Omental fat pad (tissue), 4 donors: ENCODE data around the gene LTA. TPM values are rescaled to one million over a fixed set of nuclear protein-coding genes. Genes with fewer than 3 reads are reported as not detected.

Experiments used
- ATAC-seq: fragments of 150-250 bp; one replicate; pipeline ENCODE4 v1.9.1; 2016; ENCODE audit warnings: mild to moderate bottlenecking, moderate library complexity; ENCODE audit not compliant: low FRiP score
- DNase-seq: peaks from one replicate; pipeline ENCODE4 v3.0.0-alpha.2; 2019; ENCODE audit warnings: low spot score
- small RNA-seq: library from RNA; depleted of rRNA; stranded (forward); fragments of <200 nt; gene quantifications from one replicate; pipeline ENCODE3, GENCODE V24; 2016
- total RNA-seq, 4 donors: library from RNA; depleted of rRNA; stranded (reverse); fragments of >200 nt; gene quantifications; one replicate each; pipeline ENCODE4 v1.1.0, GENCODE V29; 2016
- TF ChIP-seq, protein P1 (sequence below), 3 donors: fragments of 450-650 bp; IDR thresholded peaks; one replicate each; pipeline ENCODE4 v1.5.1; 2016 to 2017; ENCODE audit warnings: antibody characterized with exemption in 3 of 3, mild to moderate bottlenecking in 3 of 3, moderate library complexity in 2 of 3

LTA gene
- total RNA-seq, 4 donors from 2014 or later = not detected

DNA sequence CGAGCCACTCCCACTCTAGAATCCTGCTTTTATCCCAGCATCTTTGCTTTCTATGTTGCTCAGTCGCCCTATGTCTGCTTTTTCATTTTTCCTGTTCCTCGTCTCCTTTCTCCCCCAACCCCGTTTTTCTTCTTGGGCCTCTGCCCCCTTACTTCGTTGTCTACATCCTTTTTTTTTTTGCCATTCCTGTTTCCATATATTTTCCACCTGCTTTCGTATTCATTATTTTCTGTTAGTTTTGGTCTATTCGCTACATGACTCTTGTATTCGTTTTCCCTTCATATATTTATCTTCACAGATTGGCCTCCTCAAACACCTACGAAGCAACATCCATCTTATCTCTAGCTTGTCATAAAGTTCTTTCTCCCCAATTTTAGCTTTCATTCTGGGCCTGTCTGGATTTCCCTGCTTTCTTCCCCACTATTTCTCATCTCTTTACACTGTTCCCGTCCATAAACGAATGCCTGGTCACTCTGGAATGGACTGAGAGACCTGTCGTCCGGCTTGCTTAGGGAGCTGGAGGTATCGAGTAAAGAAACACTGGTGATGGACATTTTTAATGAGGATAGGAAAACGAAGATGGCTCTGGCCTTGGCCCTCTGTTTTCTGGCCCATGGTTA lies 49.3 kb downstream of the LTA start:
- DNase-seq = no peak
- no peak for ATAC-seq
- TF ChIP-seq, protein P1, sequence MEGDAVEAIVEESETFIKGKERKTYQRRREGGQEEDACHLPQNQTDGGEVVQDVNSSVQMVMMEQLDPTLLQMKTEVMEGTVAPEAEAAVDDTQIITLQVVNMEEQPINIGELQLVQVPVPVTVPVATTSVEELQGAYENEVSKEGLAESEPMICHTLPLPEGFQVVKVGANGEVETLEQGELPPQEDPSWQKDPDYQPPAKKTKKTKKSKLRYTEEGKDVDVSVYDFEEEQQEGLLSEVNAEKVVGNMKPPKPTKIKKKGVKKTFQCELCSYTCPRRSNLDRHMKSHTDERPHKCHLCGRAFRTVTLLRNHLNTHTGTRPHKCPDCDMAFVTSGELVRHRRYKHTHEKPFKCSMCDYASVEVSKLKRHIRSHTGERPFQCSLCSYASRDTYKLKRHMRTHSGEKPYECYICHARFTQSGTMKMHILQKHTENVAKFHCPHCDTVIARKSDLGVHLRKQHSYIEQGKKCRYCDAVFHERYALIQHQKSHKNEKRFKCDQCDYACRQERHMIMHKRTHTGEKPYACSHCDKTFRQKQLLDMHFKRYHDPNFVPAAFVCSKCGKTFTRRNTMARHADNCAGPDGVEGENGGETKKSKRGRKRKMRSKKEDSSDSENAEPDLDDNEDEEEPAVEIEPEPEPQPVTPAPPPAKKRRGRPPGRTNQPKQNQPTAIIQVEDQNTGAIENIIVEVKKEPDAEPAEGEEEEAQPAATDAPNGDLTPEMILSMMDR (IDR thresholded peaks at IDR 0.05) = no peak

DNA sequence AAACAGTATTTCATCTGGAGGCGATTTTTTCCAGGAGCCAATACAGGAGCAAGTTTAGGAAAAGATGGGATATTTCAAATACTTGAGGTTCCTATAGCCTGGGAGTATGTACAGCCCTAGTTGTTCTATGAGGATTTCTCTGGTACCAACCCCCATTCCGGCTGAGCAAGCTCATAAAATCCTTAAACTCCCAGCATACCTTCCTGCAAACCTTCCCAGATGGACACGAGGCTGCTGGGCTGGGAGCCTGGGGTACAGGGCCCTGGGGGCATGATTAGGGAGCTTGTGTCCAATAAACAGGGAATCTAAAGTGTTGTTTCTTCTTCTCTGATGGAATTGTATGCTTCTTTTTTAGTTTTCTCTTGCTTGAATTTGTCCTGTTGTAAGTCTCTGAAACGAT lies 49.9 kb downstream of the LTA start:
- DNase-seq (no peak), ATAC-seq (no peak)
- TF ChIP-seq, protein P1 (IDR thresholded peaks at IDR 0.05) = no peak

DNA sequence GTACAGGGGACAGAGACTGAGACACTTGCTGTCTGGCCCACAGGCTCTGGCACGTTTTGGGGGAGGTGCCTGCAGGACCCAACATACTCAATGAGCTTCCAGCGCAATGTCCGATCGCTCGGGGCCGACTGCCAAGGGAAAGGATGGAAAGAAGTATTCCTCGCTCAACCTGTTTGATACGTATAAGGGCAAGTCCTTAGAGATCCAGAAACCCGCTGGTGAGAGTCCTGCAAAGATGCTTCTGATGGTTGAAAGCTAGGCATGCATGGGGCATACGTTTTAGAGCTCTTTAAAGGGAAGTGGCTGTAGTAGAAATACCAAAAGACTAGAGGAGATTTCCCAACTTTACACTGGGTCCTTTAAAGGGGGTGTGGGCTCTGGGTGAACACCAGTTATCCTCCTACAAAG lies 50.6 kb downstream of the LTA start:
- TF ChIP-seq, protein P1 (IDR thresholded peaks at IDR 0.05) = no peak
- ATAC-seq (no peak), DNase-seq (no peak)

Small RNA genes within 50 kb of the gene (small RNA-seq; reads per million reads assigned to genes)
- gene SNORA38 (7.0 reads per million, percentile 83 among the genes with 10 or more reads in this experiment), gene SNORD117 (423 reads per million, percentile 98 among the genes with 10 or more reads in this experiment), gene SNORD84 (not detected), gene UQCRHP1 (not detected)

Other genes with a start within 250 kb of the LTA start
- gene HLA-B, start 215.1 kb upstream of the LTA start, total RNA-seq = 1,000 to 10,000 TPM in 2 of 4 donors, 100 to 1,000 TPM in 2; 719 to 1,698 (median 1,160) TPM
- 10 to 100 TPM; 13.7 to 18.0 (median 16.6) TPM for gene MICA, start 168.7 kb upstream of the LTA start, total RNA-seq
- gene MICB, start 74.1 kb upstream of the LTA start, total RNA-seq = 1 to 10 TPM; 3.3 to 5.8 (median 5.8) TPM
- gene MCCD1, start 43.3 kb upstream of the LTA start, total RNA-seq = not detected
- 100 to 1,000 TPM; 244 to 322 (median 271) TPM for gene DDX39B, start 30.3 kb upstream of the LTA start, total RNA-seq
- 1 to 10 TPM in 2 of 4 donors, under 1 TPM in 1, not detected in 1; 0.74 to 2.6 (median 2.4) TPM for gene ATP6V1G2, start 25.7 kb upstream of the LTA start, total RNA-seq
- gene NFKBIL1, start 24.7 kb upstream of the LTA start, total RNA-seq = 10 to 100 TPM; 11.0 to 21.6 (median 16.3) TPM
- 1 to 10 TPM in 1 of 4 donors, under 1 TPM in 2, not detected in 1; 0.65 to 1.5 (median 0.96) TPM for gene TNF, start 3.3 kb downstream of the LTA start, total RNA-seq
- gene LTB, start 10.1 kb downstream of the LTA start, total RNA-seq = 1 to 10 TPM in 3 of 4 donors, under 1 TPM in 1; 0.72 to 5.5 (median 1.9) TPM
- gene LST1, start 14.0 kb downstream of the LTA start, total RNA-seq = 10 to 100 TPM; 16.3 to 34.2 (median 19.2) TPM
- not detected for gene NCR3, start 20.7 kb downstream of the LTA start, total RNA-seq
- 10 to 100 TPM; 57.3 to 95.1 (median 81.8) TPM for gene AIF1, start 42.9 kb downstream of the LTA start, total RNA-seq
- gene PRRC2A, start 48.4 kb downstream of the LTA start, total RNA-seq = 100 to 1,000 TPM in 1 of 4 donors, 10 to 100 TPM in 3; 44.8 to 111 (median 65.4) TPM
- 100 to 1,000 TPM; 137 to 231 (median 157) TPM for gene BAG6, start 80.4 kb downstream of the LTA start, total RNA-seq
- gene APOM, start 83.6 kb downstream of the LTA start, total RNA-seq = 1 to 10 TPM; 2.4 to 5.0 (median 3.6) TPM
- gene C6orf47, start 88.5 kb downstream of the LTA start, total RNA-seq = 10 to 100 TPM; 16.8 to 24.7 (median 21.2) TPM
- gene GPANK1, start 92.7 kb downstream of the LTA start, total RNA-seq = 10 to 100 TPM in 3 of 4 donors, 1 to 10 TPM in 1; 7.1 to 23.6 (median 15.6) TPM
- gene CSNK2B, start 93.8 kb downstream of the LTA start, total RNA-seq = 100 to 1,000 TPM; 130 to 202 (median 184) TPM
- gene LY6G5B, start 97.7 kb downstream of the LTA start, total RNA-seq = 10 to 100 TPM in 3 of 4 donors, 1 to 10 TPM in 1; 7.4 to 16.9 (median 11.3) TPM
- 1 to 10 TPM in 2 of 4 donors, under 1 TPM in 1, not detected in 1; 0.84 to 4.5 (median 1.3) TPM for gene LY6G5C, start 108.8 kb downstream of the LTA start, total RNA-seq
- gene ABHD16A, start 131.0 kb downstream of the LTA start, total RNA-seq = 10 to 100 TPM; 41.8 to 62.8 (median 57.4) TPM
- gene LY6G6F, start 134.6 kb downstream of the LTA start, total RNA-seq = not detected
- gene LY6G6D, start 143.1 kb downstream of the LTA start, total RNA-seq = not detected
- gene LY6G6C, start 149.5 kb downstream of the LTA start, total RNA-seq = under 1 TPM in 1 of 4 donors, not detected in 3; 0.74 TPM
- under 1 TPM in 1 of 4 donors, not detected in 3; 0.84 TPM for gene MPIG6B, start 151.1 kb downstream of the LTA start, total RNA-seq
- 100 to 1,000 TPM; 103 to 148 (median 115) TPM for gene DDAH2, start 157.0 kb downstream of the LTA start, total RNA-seq
- gene CLIC1, start 164.2 kb downstream of the LTA start, total RNA-seq = 100 to 1,000 TPM; 244 to 443 (median 336) TPM
- 10 to 100 TPM in 1 of 4 donors, 1 to 10 TPM in 3; 5.4 to 17.0 (median 7.3) TPM for gene MSH5, start 167.7 kb downstream of the LTA start, total RNA-seq
- gene SAPCD1, start 190.4 kb downstream of the LTA start, total RNA-seq = not detected
- gene VWA7, start 205.0 kb downstream of the LTA start, total RNA-seq = 1 to 10 TPM in 1 of 4 donors, under 1 TPM in 2, not detected in 1; 0.36 to 1.6 (median 0.56) TPM
- 10 to 100 TPM; 31.6 to 47.0 (median 34.6) TPM for gene VARS1, start 223.5 kb downstream of the LTA start, total RNA-seq
- gene LSM2, start 234.7 kb downstream of the LTA start, total RNA-seq = 10 to 100 TPM; 19.8 to 35.1 (median 30.4) TPM
- gene HSPA1L, start 243.0 kb downstream of the LTA start, total RNA-seq = 1 to 10 TPM in 3 of 4 donors, under 1 TPM in 1; 0.48 to 3.0 (median 1.9) TPM
- 1,000 to 10,000 TPM in 1 of 4 donors, 100 to 1,000 TPM in 3; 155 to 1,684 (median 309) TPM for gene HSPA1A, start 243.3 kb downstream of the LTA start, total RNA-seq